Suprapubic skin (tissue), 4 donors: ENCODE measurements around the gene KCNT2. TPM values are rescaled to one million over a fixed set of nuclear protein-coding genes. Genes with fewer than 3 reads are reported as not detected.

Source experiments
- DNase-seq, 2 donors: peaks; one replicate each; pipeline ENCODE4 v3.0.0-alpha.2; 2019; ENCODE audit warnings: low spot score in 2 of 2
- H3K27ac ChIP-seq: fragments of 200-600 bp; sonication (generic); one replicate; pipeline ENCODE4 v1.5.1; 2019
- H3K27me3 ChIP-seq: fragments of 200-600 bp; sonication (generic); one replicate; pipeline ENCODE4 v1.5.1; 2019
- H3K36me3 ChIP-seq: fragments of 200-600 bp; sonication (generic); one replicate; pipeline ENCODE4 v1.5.1; 2019
- H3K4me1 ChIP-seq: fragments of 200-600 bp; sonication (generic); one replicate; pipeline ENCODE4 v1.5.1; 2019
- H3K4me3 ChIP-seq: fragments of 200-600 bp; sonication (generic); one replicate; pipeline ENCODE4 v1.5.1; 2019; ENCODE audit warnings: mild to moderate bottlenecking
- H3K9me3 ChIP-seq: fragments of 200-600 bp; sonication (generic); one replicate; pipeline ENCODE4 v1.5.1; 2019
- EP300 ChIP-seq: sonication (generic); formaldehyde crosslinking; IDR thresholded peaks from one replicate; pipeline ENCODE4 v1.6.1; 2017; ENCODE audit warnings: antibody characterized with exemption
- POLR2A ChIP-seq, 2 donors: fragments of 450-650 bp; IDR thresholded peaks; one replicate each; pipeline ENCODE4 v1.6.1; 2017; ENCODE audit warnings: antibody characterized with exemption in 2 of 2, mild to moderate bottlenecking in 2 of 2, moderate library complexity in 2 of 2
- POLR2AphosphoS5 ChIP-seq, 3 donors: sonication (generic); formaldehyde crosslinking; IDR thresholded peaks; one replicate each; pipeline ENCODE4 v1.6.1; 2017; ENCODE audit warnings: antibody characterized with exemption in 3 of 3
- WGBS: methylation state at CpG from one replicate; pipeline ENCODE4 v1.1.5; 2018; 5-methylcytosine and 5-hydroxymethylcytosine counted together
- total RNA-seq, 4 donors: library from RNA; depleted of rRNA; stranded (reverse); fragments of >200 nt; gene quantifications; one replicate each; pipeline ENCODE4 v1.1.0, GENCODE V29; 2016
- TF ChIP-seq, protein P1 (sequence below), 2 donors: fragments of 200-600 bp in 1 of 2; fragments of 450-650 bp in 1 of 2; sonication (generic) in 1 of 2; IDR thresholded peaks; one replicate each; pipeline ENCODE4 v1.5.1; 2016 to 2019; ENCODE audit warnings: antibody characterized with exemption in 2 of 2, mild to moderate bottlenecking in 1 of 2, moderate library complexity in 1 of 2

The KCNT2 gene
- total RNA-seq, 4 donors from 2014 or later = 0.34 to 2.5 (median 0.34) TPM

DNA sequence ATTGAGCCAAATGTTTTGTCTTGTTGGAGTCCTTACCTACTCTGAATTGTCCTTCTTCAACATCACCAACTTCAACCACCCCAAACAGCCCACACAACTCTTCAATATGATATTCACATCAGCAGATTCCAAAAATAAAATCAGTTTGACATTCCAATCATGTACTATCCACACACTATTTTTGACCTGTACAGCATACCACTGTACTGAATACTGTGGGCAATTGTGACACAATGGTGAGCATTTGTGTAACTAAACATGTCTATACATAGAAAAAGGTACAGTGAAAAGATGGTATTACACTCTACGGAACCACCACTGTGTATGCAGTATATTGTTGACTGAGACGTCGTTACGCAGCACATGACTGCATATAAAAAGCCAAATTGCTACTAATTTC, 223.1 kb downstream of the KCNT2 start:
- H3K36me3 ChIP-seq = no peaks in the 10 kb centered on the region
- 97% methylated on average over 4 of the region's 4 CpGs for WGBS
- H3K27me3 ChIP-seq = no peaks in the 10 kb centered on the region
- no peak overlapping the region for H3K4me3 ChIP-seq
- TF ChIP-seq, protein P1, sequence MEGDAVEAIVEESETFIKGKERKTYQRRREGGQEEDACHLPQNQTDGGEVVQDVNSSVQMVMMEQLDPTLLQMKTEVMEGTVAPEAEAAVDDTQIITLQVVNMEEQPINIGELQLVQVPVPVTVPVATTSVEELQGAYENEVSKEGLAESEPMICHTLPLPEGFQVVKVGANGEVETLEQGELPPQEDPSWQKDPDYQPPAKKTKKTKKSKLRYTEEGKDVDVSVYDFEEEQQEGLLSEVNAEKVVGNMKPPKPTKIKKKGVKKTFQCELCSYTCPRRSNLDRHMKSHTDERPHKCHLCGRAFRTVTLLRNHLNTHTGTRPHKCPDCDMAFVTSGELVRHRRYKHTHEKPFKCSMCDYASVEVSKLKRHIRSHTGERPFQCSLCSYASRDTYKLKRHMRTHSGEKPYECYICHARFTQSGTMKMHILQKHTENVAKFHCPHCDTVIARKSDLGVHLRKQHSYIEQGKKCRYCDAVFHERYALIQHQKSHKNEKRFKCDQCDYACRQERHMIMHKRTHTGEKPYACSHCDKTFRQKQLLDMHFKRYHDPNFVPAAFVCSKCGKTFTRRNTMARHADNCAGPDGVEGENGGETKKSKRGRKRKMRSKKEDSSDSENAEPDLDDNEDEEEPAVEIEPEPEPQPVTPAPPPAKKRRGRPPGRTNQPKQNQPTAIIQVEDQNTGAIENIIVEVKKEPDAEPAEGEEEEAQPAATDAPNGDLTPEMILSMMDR (IDR thresholded peaks at IDR 0.05) = no peak
- TF ChIP-seq EP300 (no peak), POLR2AphosphoS5 (IDR thresholded peaks at IDR 0.05) (no peak), POLR2A (IDR thresholded peaks at IDR 0.05) (no peak)
- no peak for DNase-seq
- H3K4me1 ChIP-seq = no peaks in the 10 kb centered on the region
- no peaks in the 10 kb centered on the region for H3K9me3 ChIP-seq
- no peak overlapping the region for H3K27ac ChIP-seq

DNA sequence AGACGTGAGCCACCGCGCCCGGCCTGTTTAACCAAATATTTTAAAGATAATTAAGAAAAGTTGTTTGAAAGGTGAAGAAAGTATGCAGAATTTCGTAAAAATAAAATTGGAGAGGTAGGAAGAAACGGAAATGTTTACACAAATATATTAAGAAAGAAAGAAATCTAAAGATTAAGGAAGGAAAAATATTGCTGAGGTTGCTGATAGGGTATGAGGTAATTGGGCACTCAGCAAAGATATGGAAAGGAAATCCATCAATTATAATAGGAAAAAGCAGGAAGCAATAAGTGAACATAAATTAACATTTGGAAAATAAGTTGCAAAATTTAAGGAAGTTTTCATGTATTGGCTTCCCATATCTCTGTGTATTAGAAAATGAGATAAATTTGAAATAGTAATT, 225.9 kb downstream of the KCNT2 start:
- H3K9me3 ChIP-seq = no peaks in the 10 kb centered on the region
- DNase-seq = no peak
- TF ChIP-seq POLR2A (IDR thresholded peaks at IDR 0.05) (no peak), EP300 (no peak), POLR2AphosphoS5 (IDR thresholded peaks at IDR 0.05) (no peak)
- TF ChIP-seq, protein P1 (IDR thresholded peaks at IDR 0.05) = no peak
- H3K36me3 ChIP-seq = no peaks in the 10 kb centered on the region
- H3K27me3 ChIP-seq = no peaks in the 10 kb centered on the region
- no peaks in the 10 kb centered on the region for H3K4me1 ChIP-seq
- no peak overlapping the region for H3K4me3 ChIP-seq
- H3K27ac ChIP-seq = no peak overlapping the region
- WGBS = 86% methylated on average over 6 of the region's 6 CpGs

DNA sequence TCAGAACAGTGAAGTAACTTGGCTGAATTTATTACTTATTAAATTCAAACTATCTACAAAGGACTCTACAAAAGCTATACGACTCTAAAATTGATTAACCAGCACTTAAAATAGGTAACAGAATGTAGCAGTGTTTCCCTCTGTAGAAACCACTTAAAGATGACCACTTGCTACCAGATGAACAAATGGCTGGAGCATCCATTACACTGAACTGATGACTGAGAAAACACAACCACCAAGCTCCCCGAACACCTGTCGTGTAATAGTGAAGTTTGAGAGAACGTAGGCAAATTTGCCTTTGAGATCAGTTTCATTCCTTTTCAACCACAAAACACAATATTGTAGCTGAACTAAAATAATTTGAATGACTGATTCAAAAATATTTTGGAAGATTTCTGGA, 226.7 kb downstream of the KCNT2 start:
- no peaks in the 10 kb centered on the region for H3K9me3 ChIP-seq
- no peaks in the 10 kb centered on the region for H3K4me1 ChIP-seq
- TF ChIP-seq EP300 = no peak
- TF ChIP-seq, protein P1 (IDR thresholded peaks at IDR 0.05) = no peak
- TF ChIP-seq POLR2A (IDR thresholded peaks at IDR 0.05) = no peak
- no peak for TF ChIP-seq POLR2AphosphoS5 (IDR thresholded peaks at IDR 0.05)
- H3K27me3 ChIP-seq = no peaks in the 10 kb centered on the region
- H3K4me3 ChIP-seq = no peak overlapping the region
- DNase-seq = no peak
- WGBS = 91% methylated on average over 4 of the region's 4 CpGs
- no peaks in the 10 kb centered on the region for H3K36me3 ChIP-seq
- no peak overlapping the region for H3K27ac ChIP-seq

DNA sequence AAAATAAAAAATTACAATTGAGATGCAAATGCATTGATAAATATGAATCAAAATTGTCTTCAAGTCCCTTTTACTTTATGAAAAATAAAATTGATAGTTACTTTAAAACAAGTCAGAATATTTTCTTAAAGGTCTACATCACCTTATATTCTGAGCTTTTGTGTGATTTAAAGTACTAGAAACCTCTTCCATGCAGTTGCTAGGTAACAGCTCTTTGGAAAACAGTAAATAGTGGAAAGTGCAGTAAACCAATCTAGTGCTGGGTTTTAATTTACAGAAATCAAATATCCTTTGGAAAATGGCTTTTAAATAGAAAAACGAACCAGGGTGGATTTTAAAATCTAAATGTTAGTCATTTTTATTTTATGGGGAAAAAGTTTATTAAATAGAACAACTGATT, 227.9 kb downstream of the KCNT2 start:
- Histone ChIP-seq H3K9me3 (no peaks in the 10 kb centered on the region), H3K4me1 (no peaks in the 10 kb centered on the region), H3K4me3 (no peak overlapping the region), H3K36me3 (no peaks in the 10 kb centered on the region), H3K27ac (no peak overlapping the region), H3K27me3 (no peaks in the 10 kb centered on the region)
- WGBS = 20% methylated on average over 1 of the region's 1 CpG
- TF ChIP-seq EP300 = no peak
- no peak for TF ChIP-seq POLR2A (IDR thresholded peaks at IDR 0.05)
- TF ChIP-seq POLR2AphosphoS5 (IDR thresholded peaks at IDR 0.05) = no peak
- TF ChIP-seq, protein P1 (IDR thresholded peaks at IDR 0.05) = no peak
- no peak for DNase-seq

DNA sequence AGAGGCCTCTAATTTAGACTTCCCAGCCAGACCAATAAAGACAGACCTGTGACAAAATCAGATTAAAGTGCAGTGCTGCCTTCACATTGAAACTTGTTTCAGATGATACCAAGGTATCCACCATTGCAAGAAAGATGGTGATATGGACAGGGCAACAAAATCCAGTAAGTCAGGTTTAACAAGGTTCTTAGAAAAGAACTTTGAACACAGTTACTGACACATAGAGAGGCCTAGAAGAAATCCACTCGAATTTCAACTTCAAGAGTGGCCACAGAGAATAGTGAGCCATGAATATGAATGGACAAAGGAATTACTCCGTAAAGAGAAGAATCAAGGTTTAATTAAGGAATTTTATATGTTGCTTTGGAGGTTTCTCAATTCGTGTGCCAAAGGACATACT, 230.4 kb downstream of the KCNT2 start:
- H3K27ac ChIP-seq = no peak overlapping the region
- H3K4me1 ChIP-seq = no peaks in the 10 kb centered on the region
- no peak for DNase-seq
- H3K27me3 ChIP-seq = no peaks in the 10 kb centered on the region
- H3K36me3 ChIP-seq = no peaks in the 10 kb centered on the region
- WGBS = 84% methylated on average over 3 of the region's 3 CpGs
- TF ChIP-seq, protein P1 (IDR thresholded peaks at IDR 0.05) = no peak
- TF ChIP-seq POLR2AphosphoS5 (IDR thresholded peaks at IDR 0.05) (no peak), POLR2A (IDR thresholded peaks at IDR 0.05) (no peak)
- no peak overlapping the region for H3K4me3 ChIP-seq
- no peaks in the 10 kb centered on the region for H3K9me3 ChIP-seq
